NCI-H128 (cell line): ENCODE data around the gene RMI1.
A peak's percentile ranks its signal among the peaks of the same experiment; 100 is the strongest.
"Not testable (repeated sequence)": the region's sequence is repeated elsewhere in the genome, so short reads cannot be mapped to it uniquely, and the experiment has no call there.

ENCODE experiments used
- DNase-seq: peaks from one replicate; lab custom pipeline; 2025; ENCODE audit not compliant: unreplicated experiment; lab: John Stamatoyannopoulos, UW

RMI1 gene

GRCh38 chr9:83980395-83981125 lies at the start of gene RMI1:
TSS of gene RMI1 (plus strand) at chr9:83980805. CDS start at chr9:84000987, 20,182 bp downstream.
- peak; percentile 94 for DNase-seq

GRCh38 chr9:83930881-83931280 lies 49.7 kb upstream of the RMI1 start:
- no peak for DNase-seq

GRCh38 chr9:83932011-83932410 lies 48.6 kb upstream of the RMI1 start:
- DNase-seq: no peak

- DNase-seq: no peak
Measured at GRCh38 chr9:83932851-83933250, 47.8 kb upstream of the RMI1 start.

- DNase-seq: no peak
Measured at GRCh38 chr9:83933790-83934189, 46.8 kb upstream of the RMI1 start.

- DNase-seq: no peak
Measured at GRCh38 chr9:83934569-83935275, 45.9 kb upstream of the RMI1 start.

GRCh38 chr9:83935276-83935935 lies 45.2 kb upstream of the RMI1 start:
- DNase-seq: no peak

GRCh38 chr9:83936523-83936922 lies 44.1 kb upstream of the RMI1 start:
- DNase-seq: no peak

- peak; percentile 79 for DNase-seq
Measured at GRCh38 chr9:83937861-83938455, 42.6 kb upstream of the RMI1 start.

- DNase-seq: no peak
Measured at GRCh38 chr9:83940590-83941303, 39.9 kb upstream of the RMI1 start.

GRCh38 chr9:83948096-83948495 lies 32.5 kb upstream of the RMI1 start:
- DNase-seq: not testable (repeated sequence)

- no peak for DNase-seq
Measured at GRCh38 chr9:83956086-83956435, 24.5 kb upstream of the RMI1 start.

- no peak for DNase-seq
Measured at GRCh38 chr9:83956436-83957247, 24.0 kb upstream of the RMI1 start.

GRCh38 chr9:83957248-83957513 lies 23.4 kb upstream of the RMI1 start:
- DNase-seq: no peak

GRCh38 chr9:83959061-83959460 lies 21.5 kb upstream of the RMI1 start:
- DNase-seq: no peak

- no peak for DNase-seq
Measured at GRCh38 chr9:83960991-83961390, 19.6 kb upstream of the RMI1 start.

GRCh38 chr9:83962165-83962564 lies 18.4 kb upstream of the RMI1 start:
- no peak for DNase-seq

- DNase-seq: no peak
Measured at GRCh38 chr9:83964973-83965349, 15.6 kb upstream of the RMI1 start.

GRCh38 chr9:83965350-83966208 lies 15.0 kb upstream of the RMI1 start:
- no peak for DNase-seq

- DNase-seq: no peak
Measured at GRCh38 chr9:83966209-83966582, 14.4 kb upstream of the RMI1 start.
